GM10248 (cell line): ENCODE measurements around the gene WNT8B.

Experiments
- CTCF ChIA-PET: fragments of 300-600 bp; sonication (Branson Sonifier 250); formaldehyde crosslinking; extraction: SDS; loops from one replicate; lab custom pipeline; 2021; ENCODE audit warnings: antibody characterized with exemption; lab: Yijun Ruan, JAX
- POLR2A ChIA-PET: fragments of 350-650 bp; sonication (Branson Sonifier 250); formaldehyde crosslinking; extraction: SDS; loops from one replicate; lab custom pipeline; 2020; ENCODE audit warnings: antibody characterized with exemption; lab: Yijun Ruan, JAX
- DNase-seq: peaks from one replicate; pipeline ENCODE4 v3.0.0; 2012; ENCODE audit errors: extremely low spot score
- CTCF ChIP-seq: IDR thresholded peaks from 2 replicates; pipeline ENCODE4 v1.5.1; 2012; ENCODE audit warnings: mild to moderate bottlenecking, low read depth; ENCODE audit errors: extremely low read depth, missing control alignments, control extremely low read depth

WNT8B gene

DNA sequence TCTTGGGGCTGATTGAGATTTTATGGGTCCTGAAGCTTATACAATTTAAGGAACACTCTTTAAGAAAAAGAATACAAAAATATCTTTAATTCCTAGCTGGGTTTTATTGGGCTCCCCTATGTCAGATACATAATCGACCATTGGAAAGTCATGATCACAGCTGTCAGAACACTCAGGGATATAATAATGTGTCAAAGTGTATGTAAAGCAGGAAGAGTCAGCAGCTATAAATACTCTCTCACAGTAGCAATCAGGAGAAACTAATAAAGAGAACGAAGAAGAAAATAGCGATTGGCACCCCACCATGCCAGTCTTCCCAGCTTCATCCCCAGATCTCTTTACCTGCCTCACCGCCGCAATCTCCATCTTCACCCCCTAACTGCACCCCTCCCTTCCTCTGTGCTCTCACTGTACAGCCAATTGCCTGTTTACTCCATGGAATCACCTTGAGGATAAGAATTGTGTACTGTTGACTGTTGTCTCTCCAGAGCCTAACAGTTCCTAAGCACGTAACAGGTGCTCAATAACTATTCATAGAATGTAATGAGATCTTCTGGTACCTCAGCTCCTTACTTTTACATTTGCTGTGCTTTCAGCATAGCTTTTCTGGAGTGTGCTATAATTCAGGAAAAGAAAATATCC, 24.0 kb upstream of the WNT8B start:
- no peak for DNase-seq
- POLR2A ChIA-PET = no interaction called here
- no peak for TF ChIP-seq CTCF
- CTCF ChIA-PET = interaction anchor here (0.9 to 2.2 kb wide), 8 partner anchors 9 to 439 kb away, joined by 3 to 10 read pairs (median 4); no protein-coding TSS in a partner anchor

GRCh38 chr10:100442548-100442947, 20.3 kb upstream of the WNT8B start:
- POLR2A ChIA-PET = no interaction called here
- CTCF ChIA-PET = interaction anchor here (1.1 kb wide), 1 partner anchor 8 kb away, joined by 4 read pairs; no protein-coding TSS in a partner anchor

GRCh38 chr10:100446130-100446761, 16.6 kb upstream of the WNT8B start:
- POLR2A ChIA-PET = no interaction called here
- no peak for TF ChIP-seq CTCF
- no peak for DNase-seq
- CTCF ChIA-PET = interaction anchor here (1.0 to 2.4 kb wide), 4 partner anchors 8 to 108 kb away, joined by 3 to 9 read pairs (median 4); no protein-coding TSS in a partner anchor

More at GRCh38 chr10:100442548-100442947, 20.3 kb upstream of the WNT8B start:
- DNase-seq = no peak
- no peak for TF ChIP-seq CTCF

DNA sequence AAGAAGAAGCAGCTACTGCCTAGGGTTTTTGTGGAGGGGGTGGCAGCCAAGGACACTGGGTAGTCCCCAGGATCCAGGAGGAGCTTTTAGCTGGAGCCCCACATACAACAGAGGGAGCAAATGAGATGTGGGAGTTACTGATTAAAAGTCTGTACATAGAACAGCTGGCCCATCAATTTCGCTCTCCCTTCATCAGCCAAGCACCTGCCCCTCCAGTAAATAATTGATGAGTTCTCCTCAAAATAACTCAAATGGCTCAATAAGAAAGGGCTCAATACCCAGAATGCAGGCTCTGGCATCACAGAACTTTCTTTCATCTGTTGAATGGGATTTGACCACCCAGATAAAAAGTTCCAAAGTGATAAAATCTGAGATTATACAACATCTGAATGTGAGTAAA, 15.1 kb upstream of the WNT8B start:
- ChIA-PET POLR2A (no interaction called here), CTCF (interaction anchor here (1.7 kb wide), 1 partner anchor 14 kb away, joined by 4 read pairs; no protein-coding TSS in a partner anchor)
- TF ChIP-seq CTCF = no peak
- DNase-seq = no peak

GRCh38 chr10:100448951-100449350, 13.9 kb upstream of the WNT8B start:
- DNase-seq = no peak
- TF ChIP-seq CTCF = no peak
- POLR2A ChIA-PET = no interaction called here
- CTCF ChIA-PET = interaction anchor here (1.7 kb wide), 1 partner anchor 16 kb away, joined by 4 read pairs; no protein-coding TSS in a partner anchor

- no peak for DNase-seq
- ChIA-PET POLR2A (no interaction called here), CTCF (interaction anchor here (1.0 to 3.3 kb wide), 3 partner anchors 15 to 420 kb away, joined by 3 to 27 read pairs (median 5); no protein-coding TSS in a partner anchor)
- TF ChIP-seq CTCF = no peak
Observed at GRCh38 chr10:100468322-100468721, 5.5 kb downstream of the WNT8B start.
